Stimulated activated CD4-positive, alpha-beta T cell treated with anti-CD3 and anti-CD28 coated beads, Interleukin-1b, Interleukin-23, amount 100 ng/mL, for 1 hour (primary cell): ENCODE data around the gene CNTNAP1.

Source experiments
- DNase-seq, 2 donors: peaks; one replicate each; pipeline ENCODE4 v3.0.0-alpha.2; 2020; ENCODE audit warnings: low read depth in 2 of 2

Gene CNTNAP1

DNA sequence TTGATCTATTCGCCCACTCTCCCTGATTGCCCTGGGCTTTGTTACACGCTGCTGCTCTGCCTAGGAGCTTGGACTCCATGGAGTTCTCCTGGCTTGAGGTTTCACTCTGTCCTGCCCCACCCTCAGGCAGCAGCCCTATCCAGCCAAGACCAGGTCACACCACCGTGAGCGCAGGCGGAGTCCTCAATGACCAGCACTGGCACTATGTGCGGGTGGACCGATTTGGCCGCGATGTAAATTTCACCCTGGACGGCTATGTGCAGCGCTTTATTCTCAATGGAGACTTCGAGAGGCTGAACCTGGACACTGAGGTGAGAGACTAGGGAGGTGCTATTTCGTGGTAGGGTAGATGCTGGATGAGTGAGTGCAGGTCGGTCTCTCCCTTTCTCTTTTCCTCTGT, 3.5 kb downstream of the CNTNAP1 start:
- DNase-seq: no peak

- no peak for DNase-seq
These were observed 4.3 kb downstream of the CNTNAP1 start for GRCh38 chr17:42686520-42687128.

DNA sequence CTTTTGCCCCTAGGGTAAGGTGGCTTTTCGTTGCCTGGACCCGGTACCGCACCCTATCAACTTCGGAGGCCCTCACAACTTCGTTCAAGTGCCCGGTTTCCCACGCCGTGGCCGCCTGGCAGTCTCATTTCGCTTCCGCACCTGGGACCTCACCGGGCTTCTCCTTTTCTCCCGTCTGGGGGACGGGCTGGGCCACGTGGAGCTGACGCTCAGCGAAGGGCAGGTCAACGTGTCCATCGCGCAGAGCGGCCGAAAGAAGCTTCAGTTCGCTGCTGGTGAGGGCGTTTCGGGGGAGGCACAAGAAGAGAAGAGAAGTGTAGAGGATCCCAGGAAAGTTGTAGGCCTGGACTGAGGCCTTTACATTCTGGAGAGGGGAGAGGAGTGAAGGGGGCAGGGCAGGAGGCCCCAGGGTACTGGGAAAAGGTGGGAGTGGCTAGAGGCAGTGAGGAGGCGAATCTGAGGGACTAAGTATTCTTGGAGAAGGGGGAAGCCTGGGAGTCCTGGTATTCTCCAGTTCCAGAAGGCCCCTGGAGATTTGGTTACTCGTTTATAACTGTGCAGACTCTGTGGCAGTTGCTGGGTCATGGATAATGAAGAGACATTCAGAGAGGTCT, 5.5 kb downstream of the CNTNAP1 start:
- DNase-seq: no peak

DNA sequence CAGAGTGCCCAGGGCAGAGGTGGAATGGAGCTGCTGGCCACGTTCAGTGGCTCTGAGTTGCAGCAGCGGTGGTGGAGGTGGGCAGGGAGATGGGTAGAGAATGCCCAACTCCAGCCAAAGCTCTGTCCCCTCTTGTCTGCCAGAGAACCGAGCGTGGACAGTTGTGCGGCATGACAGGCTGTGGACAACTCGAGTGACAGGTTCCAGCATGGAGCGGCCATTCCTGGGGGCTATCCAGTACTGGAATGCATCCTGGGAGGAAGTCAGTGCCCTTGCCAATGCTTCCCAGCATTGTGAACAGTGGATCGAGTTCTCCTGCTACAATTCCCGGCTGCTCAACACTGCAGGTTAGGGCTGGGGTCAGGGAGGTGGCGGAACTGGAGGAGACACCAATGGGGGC, 8.3 kb downstream of the CNTNAP1 start:
- DNase-seq: no peak

DNA sequence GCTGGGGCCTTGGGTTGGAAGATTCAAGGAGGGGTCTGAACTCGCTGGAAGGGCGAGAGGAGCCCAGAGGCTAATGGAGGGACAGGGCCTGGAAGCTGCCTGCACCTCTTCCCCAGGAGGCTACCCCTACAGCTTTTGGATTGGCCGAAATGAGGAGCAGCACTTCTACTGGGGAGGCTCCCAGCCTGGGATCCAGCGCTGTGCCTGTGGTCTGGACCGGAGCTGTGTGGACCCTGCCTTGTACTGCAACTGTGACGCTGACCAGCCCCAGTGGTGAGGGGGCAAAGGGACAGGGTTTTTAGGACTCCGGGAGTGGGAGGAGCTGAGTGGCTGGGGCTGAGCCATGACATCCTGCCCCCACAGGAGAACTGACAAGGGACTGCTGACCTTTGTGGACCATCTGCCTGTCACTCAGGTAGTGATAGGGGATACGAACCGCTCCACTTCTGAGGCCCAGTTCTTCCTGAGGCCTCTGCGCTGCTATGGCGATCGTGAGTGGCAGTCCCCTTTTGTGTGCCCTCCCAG, 8.8 kb downstream of the CNTNAP1 start:
- no peak for DNase-seq

GRCh38 chr17:42692489-42692888, 10.2 kb downstream of the CNTNAP1 start:
- DNase-seq: no peak

DNA sequence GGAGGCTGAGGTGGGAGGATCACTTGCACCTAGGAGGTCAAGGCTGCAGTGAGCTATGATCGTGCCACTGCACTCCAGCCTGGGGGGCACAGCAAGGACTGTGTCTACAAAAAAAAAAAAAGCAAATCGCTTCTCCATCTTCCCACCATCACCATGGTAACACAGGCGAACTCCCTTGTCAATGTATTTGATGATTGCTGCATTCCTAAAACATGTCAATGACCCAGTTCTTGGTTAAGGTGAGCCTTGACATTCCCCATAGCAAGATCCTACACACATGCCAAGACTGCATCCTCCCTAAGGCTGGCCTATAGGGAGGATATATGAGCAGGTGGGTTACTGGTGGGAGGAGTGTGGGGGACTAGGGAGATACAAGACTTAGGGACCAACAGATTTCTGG, 12.2 kb downstream of the CNTNAP1 start:
- no peak for DNase-seq

- no peak for DNase-seq
These were observed 13.2 kb downstream of the CNTNAP1 start for GRCh38 chr17:42695500-42695899.

GRCh38 chr17:42697108-42697811, 14.9 kb downstream of the CNTNAP1 start:
- DNase-seq: no peak

- no peak for DNase-seq
These were observed 16.5 kb downstream of the CNTNAP1 start for GRCh38 chr17:42698736-42699414.

DNA sequence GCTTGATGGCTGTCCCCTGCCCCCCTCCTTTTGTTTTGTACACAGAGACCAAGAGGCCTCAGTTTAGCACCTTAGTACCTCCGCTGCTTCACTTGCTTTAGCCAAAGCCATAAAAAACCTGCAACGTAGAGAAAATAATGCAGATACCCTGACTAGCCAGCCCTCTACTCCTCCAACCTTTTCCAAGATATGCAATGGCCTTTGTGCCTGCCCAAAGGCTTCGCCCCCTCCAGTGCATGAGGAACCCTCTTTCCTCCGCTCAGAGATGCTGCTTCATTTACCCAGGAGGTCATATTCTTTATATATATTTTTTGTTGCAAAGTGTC, 17.0 kb downstream of the CNTNAP1 start:
- DNase-seq: no peak

- DNase-seq: no peak
These were observed 18.4 kb downstream of the CNTNAP1 start for GRCh38 chr17:42700586-42701289.

DNA sequence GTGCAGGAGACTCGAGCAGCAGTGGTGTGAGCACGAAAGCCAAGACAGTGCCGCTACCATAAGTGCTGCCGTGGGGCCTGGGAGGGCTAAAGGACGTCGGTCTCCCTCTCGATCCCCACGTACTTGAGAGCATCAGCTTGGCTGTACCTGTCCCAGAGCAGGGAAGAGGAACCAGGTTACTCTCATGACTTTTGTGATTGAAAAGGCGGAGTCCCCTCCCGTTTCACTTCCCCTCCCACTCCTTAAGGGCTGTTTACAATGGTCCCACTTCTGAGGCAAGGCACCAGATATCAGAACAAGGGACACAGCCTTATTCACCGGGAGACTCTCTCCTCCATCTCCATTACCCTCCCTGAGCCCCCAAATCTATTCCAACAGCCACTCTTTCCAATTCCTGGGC, 20.1 kb downstream of the CNTNAP1 start:
- no peak for DNase-seq

DNA sequence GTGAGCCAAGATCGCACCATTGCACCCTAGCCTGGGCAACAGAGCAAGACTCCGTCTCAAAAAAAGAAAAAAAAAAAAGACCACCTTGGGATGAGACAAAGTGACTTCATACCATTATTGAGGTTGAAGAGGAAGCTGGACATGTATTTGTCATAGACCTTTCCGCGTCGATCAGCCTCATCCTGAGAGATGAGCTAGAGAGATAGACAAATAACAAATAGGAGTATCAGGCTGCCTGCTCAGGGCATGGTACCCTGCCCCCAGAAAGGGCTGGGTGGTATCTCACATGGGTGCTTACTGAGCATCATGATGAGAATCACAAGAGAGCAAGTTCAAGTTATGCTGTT, 22.1 kb downstream of the CNTNAP1 start:
- DNase-seq: no peak

DNA sequence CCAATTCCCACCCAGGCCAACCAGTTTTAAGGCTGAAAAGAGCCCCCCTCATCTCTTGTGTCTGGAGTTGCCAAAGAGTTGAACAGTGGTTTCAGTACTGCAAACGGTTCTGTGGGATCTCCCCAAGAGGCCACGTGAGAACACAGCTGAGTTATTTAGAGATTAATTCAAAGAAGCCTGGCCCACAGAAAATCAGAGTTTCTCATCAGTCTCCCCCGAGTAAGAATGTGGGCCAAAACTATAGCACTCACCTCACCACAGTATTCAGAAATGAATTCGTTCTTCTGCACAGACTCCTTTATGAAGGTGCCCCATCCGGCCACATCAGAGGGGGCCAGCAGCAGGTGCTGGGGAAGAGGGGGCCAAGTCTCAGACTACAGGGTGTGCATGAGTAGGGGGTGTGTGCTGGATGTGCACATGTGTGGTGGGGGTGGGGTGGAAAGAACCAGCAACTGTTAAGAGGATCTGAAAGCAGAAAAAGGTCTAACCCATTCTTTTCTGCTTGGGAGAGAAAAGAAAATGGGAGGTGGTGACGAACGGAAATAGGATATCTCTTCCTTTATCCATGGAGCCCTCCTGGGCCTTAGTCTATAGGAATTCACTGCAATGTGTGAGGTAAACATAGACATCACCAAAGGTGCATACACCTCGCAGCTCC, 22.6 kb downstream of the CNTNAP1 start:
- no peak for DNase-seq

DNA sequence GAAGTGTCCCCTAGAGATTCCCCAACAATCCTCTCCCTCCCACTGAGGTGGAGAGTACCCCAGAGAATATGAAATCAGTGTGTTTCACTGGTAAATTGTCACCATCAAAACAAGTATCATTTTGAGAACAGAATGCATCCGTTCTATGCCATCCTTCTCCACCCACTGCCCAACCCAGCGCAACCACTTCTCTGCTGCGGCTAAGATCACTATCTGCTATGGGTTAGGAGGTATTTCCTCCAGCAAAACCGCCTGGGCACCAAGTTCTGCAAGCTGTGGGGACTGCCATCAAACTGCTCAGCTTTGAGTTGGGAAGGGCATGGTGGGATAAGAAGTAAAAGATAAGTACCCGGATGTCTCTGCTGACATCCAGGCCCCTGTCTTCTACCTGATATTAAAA, 24.4 kb downstream of the CNTNAP1 start:
- peak in 1 of 2 donors; percentile 5 for DNase-seq

DNA sequence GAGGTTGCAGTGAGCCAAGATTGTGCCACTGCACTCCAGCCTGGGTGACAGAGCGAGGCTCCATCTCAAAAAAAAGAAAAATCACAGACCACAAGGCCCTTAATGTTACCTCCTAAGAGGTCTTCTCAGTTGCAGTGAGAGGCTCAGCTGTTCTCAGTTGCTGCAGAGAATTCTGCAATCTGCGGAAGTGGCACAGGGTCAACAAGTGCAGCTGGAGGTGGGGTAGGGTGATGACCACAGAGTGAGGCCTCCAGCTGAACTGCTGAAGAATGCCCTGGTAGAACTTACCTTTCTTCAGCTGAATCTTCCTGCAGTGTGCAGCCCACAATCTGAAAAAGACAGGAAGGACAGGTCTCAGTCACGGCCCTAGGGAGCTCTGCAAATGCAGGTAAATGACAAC, 26.3 kb downstream of the CNTNAP1 start:
- DNase-seq: no peak

- no peak for DNase-seq
These were observed 27.2 kb downstream of the CNTNAP1 start for GRCh38 chr17:42709561-42709960.

GRCh38 chr17:42720996-42721583, 38.8 kb downstream of the CNTNAP1 start:
- DNase-seq: no peak

DNA sequence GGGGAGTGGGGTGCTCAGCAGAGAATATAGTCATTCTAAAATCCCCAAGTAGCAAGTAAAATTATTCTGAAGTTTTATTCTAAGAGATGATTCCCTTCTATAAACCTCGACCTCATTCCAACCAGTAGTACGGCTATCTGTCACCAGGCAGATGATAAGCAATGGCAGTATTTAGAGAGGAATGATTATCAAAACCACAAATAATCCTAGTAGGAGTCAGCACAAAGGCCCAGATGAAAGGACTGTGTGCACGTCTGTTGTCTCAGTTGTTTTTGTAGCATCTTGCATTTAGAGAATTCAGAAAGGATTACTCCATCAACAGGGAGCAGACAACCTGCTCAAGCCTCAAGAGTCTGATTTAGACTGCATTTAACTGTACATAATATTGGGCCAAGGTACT, 41.3 kb downstream of the CNTNAP1 start:
- DNase-seq: no peak

GRCh38 chr17:42725143-42725542, 42.8 kb downstream of the CNTNAP1 start:
- DNase-seq: no peak
